HG03439 (cell line): ENCODE results near the gene DPEP3.

ENCODE experiments used
- ATAC-seq: cut with Tn5 transposase; IDR thresholded peaks from one replicate; pipeline ENCODE4 v1.9.1; 2021; ENCODE audit warnings: mild to moderate bottlenecking, moderate library complexity; ENCODE audit not compliant: unreplicated experiment

Gene DPEP3

GRCh38 chr16:67932462-67932840 is 47.8 kb downstream of the DPEP3 start:
- no peak for ATAC-seq

- no peak for ATAC-seq
Observed at GRCh38 chr16:67931712-67932461, 48.4 kb downstream of the DPEP3 start, which contains the start of gene CTRL. CTRL (minus strand) TSS chr16:67931862; CDS start chr16:67931852, 10 bp downstream.

- ATAC-seq, result no peak
Observed at GRCh38 chr16:67930678-67931211, 49.6 kb downstream of the DPEP3 start.

GRCh38 chr16:67930191-67930590 is 50.1 kb downstream of the DPEP3 start:
- ATAC-seq, result no peak

- ATAC-seq, result no peak
Observed at GRCh38 chr16:67928561-67929364, 51.5 kb downstream of the DPEP3 start.

GRCh38 chr16:67928147-67928546 is 52.2 kb downstream of the DPEP3 start:
- no peak for ATAC-seq

- no peak for ATAC-seq
Observed at GRCh38 chr16:67927131-67927941, 53.0 kb downstream of the DPEP3 start.

GRCh38 chr16:67926181-67926750 is 54.0 kb downstream of the DPEP3 start:
- no peak for ATAC-seq
